ENCODE measurements around the gene RPS15. TPM values are rescaled to one million over a fixed set of nuclear protein-coding genes. Genes with fewer than 3 reads are reported as not detected.
A peak's percentile ranks its signal among the peaks of the same experiment; 100 is the strongest.

RPS15 gene
- total RNA-seq, 1 donor from 2014 or later = 1,542 TPM

DNA sequence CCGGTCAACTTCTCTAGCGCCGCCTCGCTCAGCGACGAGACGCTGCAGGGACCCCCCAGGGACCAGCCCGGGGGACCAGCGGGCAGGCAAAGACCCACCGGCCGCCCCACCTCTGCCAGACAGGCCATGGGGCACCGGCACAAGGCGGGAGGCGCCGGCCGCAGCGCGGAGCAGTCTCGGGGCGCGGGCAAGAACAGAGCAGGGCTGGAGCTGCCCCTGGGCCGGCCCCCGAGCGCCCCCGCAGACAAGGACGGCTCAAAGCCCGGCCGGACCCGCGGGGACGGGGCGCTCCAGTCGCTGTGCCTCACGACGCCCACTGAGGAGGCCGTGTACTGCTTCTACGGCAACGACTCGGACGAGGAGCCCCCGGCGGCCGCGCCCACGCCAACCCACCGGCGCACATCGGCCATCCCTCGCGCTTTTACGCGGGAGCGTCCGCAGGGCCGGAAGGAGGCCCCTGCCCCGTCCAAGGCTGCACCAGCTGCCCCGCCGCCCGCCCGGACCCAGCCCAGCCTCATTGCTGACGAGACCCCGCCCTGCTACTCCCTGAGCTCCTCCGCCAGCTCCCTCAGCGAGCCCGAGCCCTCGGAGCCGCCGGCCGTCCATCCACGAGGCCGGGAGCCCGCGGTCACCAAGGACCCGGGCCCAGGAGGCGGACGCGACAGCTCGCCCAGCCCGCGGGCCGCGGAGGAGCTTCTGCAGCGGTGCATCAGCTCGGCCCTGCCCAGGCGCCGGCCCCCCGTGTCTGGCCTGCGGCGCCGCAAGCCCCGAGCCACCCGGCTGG is 29.5 kb downstream of the RPS15 start:
- peaks cover 2% of the 10 kb centered on the region for H3K4me1 Mint-ChIP-seq
- no peak overlapping the region for H3K4me3 Mint-ChIP-seq
- intact Hi-C loops (cut with micrococcal nuclease) = loop anchor here (5.0 kb wide), 1 partner anchor 290 kb away; no protein-coding TSS in a partner anchor
- H3K36me3 Mint-ChIP-seq (ENCODE audit: low read depth) = peaks cover 1% of the 10 kb centered on the region
- H3K27me3 Mint-ChIP-seq = peaks cover 5% of the 10 kb centered on the region
- peak; percentile 58 for DNase-seq
- H3K27ac Mint-ChIP-seq = no peak overlapping the region
- H3K9me3 Mint-ChIP-seq = no peaks in the 10 kb centered on the region

DNA sequence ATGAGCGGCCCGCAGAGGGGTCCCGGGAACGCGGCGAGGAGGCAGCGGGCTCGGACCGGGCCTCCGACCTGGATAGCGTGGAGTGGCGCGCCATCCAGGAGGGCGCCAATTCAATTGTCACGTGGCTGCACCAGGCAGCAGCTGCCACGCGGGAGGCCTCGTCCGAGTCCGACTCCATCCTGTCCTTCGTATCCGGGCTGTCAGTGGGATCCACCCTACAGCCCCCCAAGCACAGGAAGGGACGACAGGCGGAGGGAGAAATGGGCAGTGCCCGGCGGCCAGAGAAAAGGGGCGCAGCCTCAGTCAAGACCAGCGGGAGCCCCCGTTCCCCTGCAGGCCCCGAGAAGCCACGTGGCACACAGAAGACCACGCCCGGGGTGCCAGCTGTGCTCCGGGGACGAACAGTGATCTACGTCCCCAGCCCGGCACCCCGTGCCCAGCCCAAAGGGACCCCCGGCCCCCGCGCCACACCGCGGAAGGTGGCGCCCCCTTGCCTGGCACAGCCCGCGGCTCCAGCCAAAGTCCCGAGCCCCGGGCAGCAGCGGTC is 30.2 kb downstream of the RPS15 start:
- intact Hi-C loops (cut with micrococcal nuclease) = loop anchor here (5.0 kb wide), 1 partner anchor 289 kb away; no protein-coding TSS in a partner anchor
- Mint-ChIP-seq H3K9me3 (no peaks in the 10 kb centered on the region), H3K27ac (no peak overlapping the region), H3K27me3 (peaks cover 6% of the 10 kb centered on the region), H3K36me3 (ENCODE audit: low read depth) (peaks cover 1% of the 10 kb centered on the region), H3K4me1 (peaks cover 2% of the 10 kb centered on the region), H3K4me3 (peak overlapping the region; percentile 49)
- no peak for DNase-seq

- peaks cover 2% of the 10 kb centered on the region for H3K4me1 Mint-ChIP-seq
- peak overlapping the region; percentile 49 for H3K4me3 Mint-ChIP-seq
- peak; percentile 79 for DNase-seq
- peaks cover 6% of the 10 kb centered on the region for H3K27me3 Mint-ChIP-seq
- H3K9me3 Mint-ChIP-seq = no peaks in the 10 kb centered on the region
- H3K36me3 Mint-ChIP-seq (ENCODE audit: low read depth) = peaks cover 1% of the 10 kb centered on the region
- intact Hi-C loops (cut with micrococcal nuclease) = loop anchor here (5.0 kb wide), 1 partner anchor 288 kb away; no protein-coding TSS in a partner anchor
- no peak overlapping the region for H3K27ac Mint-ChIP-seq
Observed at GRCh38 chr19:1468821-1469254, 30.6 kb downstream of the RPS15 start.

DNA sequence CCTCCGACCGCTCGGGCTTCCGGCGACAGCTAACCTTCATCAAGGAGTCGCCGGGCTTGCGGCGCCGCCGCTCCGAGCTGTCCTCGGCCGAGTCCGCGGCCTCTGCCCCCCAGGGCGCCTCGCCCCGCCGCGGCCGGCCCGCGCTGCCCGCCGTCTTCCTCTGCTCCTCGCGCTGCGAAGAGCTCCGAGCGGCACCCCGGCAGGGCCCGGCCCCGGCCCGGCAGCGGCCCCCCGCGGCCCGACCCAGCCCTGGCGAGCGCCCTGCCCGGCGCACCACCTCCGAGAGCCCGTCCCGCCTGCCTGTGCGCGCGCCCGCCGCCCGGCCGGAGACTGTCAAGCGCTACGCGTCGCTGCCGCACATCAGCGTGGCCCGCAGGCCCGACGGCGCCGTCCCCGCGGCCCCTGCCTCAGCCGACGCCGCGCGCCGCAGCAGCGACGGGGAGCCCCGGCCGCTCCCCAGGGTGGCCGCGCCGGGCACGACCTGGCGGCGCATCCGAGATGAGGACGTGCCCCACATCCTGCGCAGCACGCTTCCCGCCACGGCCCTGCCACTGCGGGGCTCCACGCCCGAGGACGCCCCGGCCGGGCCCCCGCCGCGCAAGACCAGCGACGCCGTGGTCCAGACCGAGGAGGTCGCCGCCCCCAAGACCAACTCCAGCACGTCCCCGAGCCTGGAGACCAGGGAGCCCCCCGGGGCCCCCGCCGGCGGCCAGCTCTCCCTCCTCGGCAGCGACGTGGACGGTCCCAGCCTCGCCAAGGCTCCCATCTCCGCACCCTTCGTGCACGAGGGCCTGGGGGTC is 31.3 kb downstream of the RPS15 start:
- intact Hi-C loops (cut with micrococcal nuclease) = loop anchor here (2.0 to 5.0 kb wide), 2 partner anchors 25 to 288 kb away; no protein-coding TSS in a partner anchor
- Mint-ChIP-seq H3K27ac (no peak overlapping the region), H3K36me3 (ENCODE audit: low read depth) (peaks cover 1% of the 10 kb centered on the region), H3K9me3 (no peaks in the 10 kb centered on the region), H3K27me3 (peaks cover 6% of the 10 kb centered on the region), H3K4me1 (peaks cover 2% of the 10 kb centered on the region), H3K4me3 (peak overlapping the region; percentile 73)
- DNase-seq = peak; percentile 80

DNA sequence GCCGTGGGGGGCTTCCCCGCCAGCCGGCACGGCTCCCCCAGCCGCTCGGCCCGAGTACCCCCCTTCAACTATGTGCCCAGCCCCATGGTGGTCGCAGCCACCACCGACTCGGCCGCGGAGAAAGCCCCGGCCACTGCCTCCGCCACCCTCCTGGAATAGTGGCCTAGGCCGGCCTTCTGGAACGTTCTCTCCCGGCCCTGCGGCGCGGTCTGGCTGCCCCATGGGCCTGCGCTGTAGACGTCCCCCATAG is 31.8 kb downstream of the RPS15 start:
- Mint-ChIP-seq H3K27ac (no peak overlapping the region), H3K27me3 (peaks cover 6% of the 10 kb centered on the region), H3K4me3 (peak overlapping the region; percentile 73), H3K9me3 (no peaks in the 10 kb centered on the region), H3K36me3 (ENCODE audit: low read depth) (peaks cover 1% of the 10 kb centered on the region), H3K4me1 (peaks cover 2% of the 10 kb centered on the region)
- DNase-seq = no peak
- intact Hi-C loops (cut with micrococcal nuclease) = loop anchor here (2.0 kb wide), 1 partner anchor 25 kb away; no protein-coding TSS in a partner anchor

DNA sequence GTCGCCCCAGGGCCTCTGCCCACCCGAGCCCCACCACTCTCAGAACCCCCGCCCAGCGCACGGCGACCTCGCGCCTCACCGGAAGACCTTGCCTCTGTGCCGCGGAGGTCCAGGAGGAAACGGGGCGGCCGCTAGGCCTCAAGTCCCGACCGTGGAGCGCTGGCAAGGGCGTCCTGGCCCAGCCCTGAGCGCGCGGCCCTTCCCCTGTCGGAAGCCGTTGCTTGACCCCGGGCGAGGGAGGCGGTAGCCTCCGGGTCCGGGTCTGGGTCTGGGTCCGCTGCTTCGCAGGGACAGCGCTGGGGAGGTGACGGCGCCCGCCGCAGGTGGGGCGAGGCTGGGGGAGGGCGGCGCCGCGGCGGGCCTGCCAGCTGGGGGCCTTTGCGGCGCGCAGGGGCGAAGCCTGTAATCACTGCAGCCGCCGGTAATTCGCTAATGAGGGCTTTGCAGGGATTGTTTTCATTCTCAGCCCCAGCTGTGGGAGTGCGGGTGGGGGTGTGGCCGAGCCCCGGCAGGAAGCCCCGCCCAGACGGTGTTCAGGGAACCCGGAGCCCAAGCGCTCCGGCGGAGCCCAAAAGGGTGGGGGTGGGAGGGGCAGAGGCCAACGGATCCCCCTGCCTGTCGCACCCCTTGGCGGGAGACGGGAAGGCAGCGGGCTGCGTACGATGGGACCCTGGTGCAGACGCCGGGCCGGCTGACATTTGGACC is 32.3 kb downstream of the RPS15 start:
- no peak overlapping the region for H3K27ac Mint-ChIP-seq
- H3K9me3 Mint-ChIP-seq = no peaks in the 10 kb centered on the region
- peaks cover 2% of the 10 kb centered on the region for H3K4me1 Mint-ChIP-seq
- peak overlapping the region; percentile 73 for H3K4me3 Mint-ChIP-seq
- intact Hi-C loops (cut with micrococcal nuclease) = loop anchor here (2.0 kb wide), 1 partner anchor 26 kb away; no protein-coding TSS in a partner anchor
- H3K27me3 Mint-ChIP-seq = peaks cover 6% of the 10 kb centered on the region
- peaks cover 1% of the 10 kb centered on the region for H3K36me3 Mint-ChIP-seq (ENCODE audit: low read depth)
- peak; percentile 94 for DNase-seq

DNA sequence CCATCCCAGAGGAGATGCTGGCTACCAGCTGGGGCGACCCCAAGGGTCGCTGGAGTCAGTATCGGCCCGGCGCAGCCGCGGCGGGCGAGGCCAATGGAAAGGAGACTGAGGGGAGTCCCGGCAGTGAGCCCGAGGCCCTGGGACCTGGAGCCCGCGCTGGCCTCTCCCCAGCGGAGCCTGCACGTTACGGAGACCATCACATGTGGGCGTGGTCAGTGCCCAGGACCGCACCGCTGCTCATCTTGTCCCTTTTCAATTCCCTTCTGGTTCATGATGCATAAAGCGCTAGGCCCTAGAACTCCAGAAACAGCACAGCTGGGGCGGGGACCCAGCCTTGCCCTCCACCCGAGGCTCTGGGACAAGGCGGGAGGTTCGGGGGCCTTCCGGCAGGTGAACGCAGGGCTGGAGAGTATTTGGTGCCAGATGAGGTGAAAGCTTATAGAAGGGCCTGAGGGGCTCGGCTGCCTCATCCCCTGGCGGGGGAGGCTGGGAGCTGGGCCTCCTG is 32.9 kb downstream of the RPS15 start:
- H3K4me3 Mint-ChIP-seq = peak overlapping the region; percentile 54
- H3K9me3 Mint-ChIP-seq = no peaks in the 10 kb centered on the region
- peaks cover 2% of the 10 kb centered on the region for H3K4me1 Mint-ChIP-seq
- DNase-seq = peak; percentile 77
- H3K36me3 Mint-ChIP-seq (ENCODE audit: low read depth) = peaks cover 1% of the 10 kb centered on the region
- intact Hi-C loops (cut with micrococcal nuclease) = loop anchor here (2.0 kb wide), 1 partner anchor 26 kb away; no protein-coding TSS in a partner anchor
- H3K27me3 Mint-ChIP-seq = peaks cover 6% of the 10 kb centered on the region
- H3K27ac Mint-ChIP-seq = no peak overlapping the region

DNA sequence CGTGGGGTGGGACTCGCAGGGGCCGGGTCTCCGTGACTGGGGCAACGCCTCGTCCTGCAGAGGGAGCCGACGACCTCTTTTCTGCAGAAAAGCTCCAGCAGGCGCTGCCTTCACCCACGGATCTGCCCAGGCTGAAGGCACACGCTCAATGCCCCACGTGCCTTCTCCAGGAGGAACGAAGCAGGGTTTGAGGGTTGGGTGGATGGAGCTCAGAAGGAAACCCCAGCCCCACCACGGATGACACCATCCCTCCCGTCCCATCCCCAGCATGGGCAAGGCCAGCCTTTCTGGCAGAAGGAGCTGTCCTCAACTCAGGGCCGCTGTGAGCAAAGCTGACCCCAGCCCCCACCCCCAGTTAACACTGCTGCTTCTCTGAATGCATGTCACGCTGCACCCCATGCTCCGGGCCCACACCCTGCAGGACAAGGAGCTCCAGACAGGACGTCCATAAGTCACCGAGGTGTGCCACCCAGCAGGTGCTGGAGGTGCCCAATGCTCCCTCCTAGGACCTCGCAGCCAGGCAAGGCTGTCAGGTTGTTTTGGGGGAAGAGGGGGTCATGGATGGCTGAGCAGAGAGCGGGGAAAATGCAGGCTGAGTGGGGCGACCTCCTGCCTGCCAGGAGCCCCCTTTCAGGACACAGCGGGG is 33.4 kb downstream of the RPS15 start:
- no peaks in the 10 kb centered on the region for H3K9me3 Mint-ChIP-seq
- peaks cover 1% of the 10 kb centered on the region for H3K36me3 Mint-ChIP-seq (ENCODE audit: low read depth)
- H3K4me3 Mint-ChIP-seq = peak overlapping the region; percentile 54
- H3K27ac Mint-ChIP-seq = no peak overlapping the region
- intact Hi-C loops (cut with micrococcal nuclease) = loop anchor here (2.0 kb wide), 1 partner anchor 27 kb away; no protein-coding TSS in a partner anchor
- peak; percentile 70 for DNase-seq
- peaks cover 6% of the 10 kb centered on the region for H3K27me3 Mint-ChIP-seq
- peaks cover 2% of the 10 kb centered on the region for H3K4me1 Mint-ChIP-seq

GRCh38 chr19:1472231-1473084 is 34.3 kb downstream of the RPS15 start:
- Mint-ChIP-seq H3K9me3 (no peaks in the 10 kb centered on the region), H3K27me3 (peaks cover 6% of the 10 kb centered on the region), H3K36me3 (ENCODE audit: low read depth) (peaks cover 2% of the 10 kb centered on the region), H3K27ac (no peak overlapping the region), H3K4me1 (peaks cover 3% of the 10 kb centered on the region), H3K4me3 (no peak overlapping the region)
- DNase-seq = no peak
- intact Hi-C loops (cut with micrococcal nuclease) = no loop called here

DNA sequence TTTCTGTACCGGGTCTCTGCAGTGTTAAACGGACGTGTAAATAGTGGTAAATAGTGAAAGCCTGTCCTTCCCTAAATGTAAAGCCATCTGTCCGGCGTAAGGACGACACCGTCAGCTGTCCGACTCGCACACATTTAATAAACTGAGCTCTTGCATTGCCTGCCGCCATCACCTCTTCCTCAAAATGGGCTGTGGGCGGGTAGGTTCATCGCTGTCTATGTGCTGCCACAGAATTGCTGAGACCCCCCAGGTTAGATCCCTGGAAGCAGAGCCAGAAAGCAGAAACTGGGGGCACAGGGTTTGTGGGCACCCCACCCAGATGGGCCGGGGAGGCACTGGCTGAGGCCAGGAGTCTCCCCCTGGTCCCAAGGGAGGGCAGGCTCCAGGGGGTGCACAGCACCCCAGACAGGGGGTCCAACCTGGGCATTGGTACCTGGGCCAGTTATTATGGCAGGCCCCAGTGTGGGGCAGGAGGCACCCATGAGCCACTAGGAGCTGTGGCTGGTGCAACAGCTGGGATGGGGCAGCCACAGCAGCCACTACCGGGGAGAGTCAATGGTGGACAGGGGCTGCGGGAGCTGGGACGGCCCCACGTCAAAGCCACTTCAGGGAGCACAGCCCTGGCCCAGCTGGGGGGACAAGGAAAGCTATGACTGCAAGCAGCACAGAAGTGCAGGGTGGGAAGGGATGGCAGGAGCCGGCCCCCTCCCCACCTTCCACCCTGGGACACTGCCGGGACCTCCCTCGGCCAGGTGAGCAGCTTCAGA is 35.1 kb downstream of the RPS15 start:
- intact Hi-C loops (cut with micrococcal nuclease) = no loop called here
- Mint-ChIP-seq H3K36me3 (ENCODE audit: low read depth) (peaks cover 3% of the 10 kb centered on the region), H3K4me3 (no peak overlapping the region), H3K27ac (no peak overlapping the region), H3K9me3 (no peaks in the 10 kb centered on the region), H3K4me1 (peaks cover 9% of the 10 kb centered on the region), H3K27me3 (peaks cover 6% of the 10 kb centered on the region)
- DNase-seq = no peak

- Mint-ChIP-seq H3K27me3 (peaks cover 6% of the 10 kb centered on the region), H3K4me3 (no peak overlapping the region), H3K27ac (no peak overlapping the region), H3K4me1 (peaks cover 13% of the 10 kb centered on the region), H3K36me3 (ENCODE audit: low read depth) (peaks cover 5% of the 10 kb centered on the region), H3K9me3 (no peaks in the 10 kb centered on the region)
- intact Hi-C loops (cut with micrococcal nuclease) = no loop called here
- no peak for DNase-seq
Observed at GRCh38 chr19:1474011-1474764, 36.0 kb downstream of the RPS15 start.

Measured in activated CD4-positive, alpha-beta T cell treated with anti-CD3 and anti-CD28 coated beads, Interleukin-2, amount 10 ng/mL, durations not matched to agents 24 days and 14 days (primary cell).